GM21360 (cell line): ENCODE measurements around the gene ASMTL.
A peak's percentile ranks its signal among the peaks of the same experiment; 100 is the strongest.
"Not testable (repeated sequence)": the region's sequence is repeated elsewhere in the genome, so short reads cannot be mapped to it uniquely, and the experiment has no call there.

Experiments
- ATAC-seq: cut with Tn5 transposase; IDR thresholded peaks from one replicate; pipeline ENCODE4 v1.9.1; 2021; ENCODE audit warnings: mild to moderate bottlenecking, moderate library complexity; ENCODE audit not compliant: unreplicated experiment

ASMTL gene

GRCh38 chrX:1452516-1453394 is at the start of gene ASMTL:
ASMTL (minus strand) TSS chrX:1452909; CDS start chrX:1452840, 69 bp downstream.
- ATAC-seq = peak; percentile 57

GRCh38 chrX:1502241-1502640 is 49.5 kb upstream of the ASMTL start:
- ATAC-seq = peak; percentile 57

GRCh38 chrX:1500701-1501624 is 48.3 kb upstream of the ASMTL start:
- ATAC-seq = peak; percentile 53

- ATAC-seq = no peak
These were observed 43.4 kb upstream of the ASMTL start for GRCh38 chrX:1496076-1496475.

GRCh38 chrX:1493877-1494510 is 41.3 kb upstream of the ASMTL start:
- ATAC-seq = peak; percentile 57

GRCh38 chrX:1493412-1493811 is 40.7 kb upstream of the ASMTL start:
- ATAC-seq = peak; percentile 17

- ATAC-seq = no peak
These were observed 39.8 kb upstream of the ASMTL start for GRCh38 chrX:1492421-1493012.

GRCh38 chrX:1491851-1492349 is 39.2 kb upstream of the ASMTL start:
- peak; percentile 58 for ATAC-seq

GRCh38 chrX:1491248-1491647 is 38.5 kb upstream of the ASMTL start:
- not testable (repeated sequence) for ATAC-seq

GRCh38 chrX:1490723-1491122 is 38.0 kb upstream of the ASMTL start:
- not testable (repeated sequence) for ATAC-seq

GRCh38 chrX:1489354-1489753 is 36.6 kb upstream of the ASMTL start:
- not testable (repeated sequence) for ATAC-seq

GRCh38 chrX:1488745-1489144 is 36.0 kb upstream of the ASMTL start:
- ATAC-seq = no peak

- no peak for ATAC-seq
These were observed 35.4 kb upstream of the ASMTL start for GRCh38 chrX:1488141-1488540.

GRCh38 chrX:1487401-1487800 is 34.7 kb upstream of the ASMTL start:
- ATAC-seq = no peak

- no peak for ATAC-seq
These were observed 34.1 kb upstream of the ASMTL start for GRCh38 chrX:1486749-1487361.

- no peak for ATAC-seq
These were observed 33.5 kb upstream of the ASMTL start for GRCh38 chrX:1486177-1486576.

GRCh38 chrX:1485033-1485432 is 32.3 kb upstream of the ASMTL start:
- no peak for ATAC-seq

GRCh38 chrX:1484638-1485019 is 31.9 kb upstream of the ASMTL start:
- no peak for ATAC-seq

GRCh38 chrX:1483843-1484637 is 31.3 kb upstream of the ASMTL start:
- peak; percentile 55 for ATAC-seq
